GM04503 (cell line): ENCODE data around the gene PPP2R3B.

ENCODE experiments used
- DNase-seq: peaks from one replicate; pipeline ENCODE4 v3.0.0-alpha.2; 2012; ENCODE audit warnings: low read depth

Gene PPP2R3B

DNA sequence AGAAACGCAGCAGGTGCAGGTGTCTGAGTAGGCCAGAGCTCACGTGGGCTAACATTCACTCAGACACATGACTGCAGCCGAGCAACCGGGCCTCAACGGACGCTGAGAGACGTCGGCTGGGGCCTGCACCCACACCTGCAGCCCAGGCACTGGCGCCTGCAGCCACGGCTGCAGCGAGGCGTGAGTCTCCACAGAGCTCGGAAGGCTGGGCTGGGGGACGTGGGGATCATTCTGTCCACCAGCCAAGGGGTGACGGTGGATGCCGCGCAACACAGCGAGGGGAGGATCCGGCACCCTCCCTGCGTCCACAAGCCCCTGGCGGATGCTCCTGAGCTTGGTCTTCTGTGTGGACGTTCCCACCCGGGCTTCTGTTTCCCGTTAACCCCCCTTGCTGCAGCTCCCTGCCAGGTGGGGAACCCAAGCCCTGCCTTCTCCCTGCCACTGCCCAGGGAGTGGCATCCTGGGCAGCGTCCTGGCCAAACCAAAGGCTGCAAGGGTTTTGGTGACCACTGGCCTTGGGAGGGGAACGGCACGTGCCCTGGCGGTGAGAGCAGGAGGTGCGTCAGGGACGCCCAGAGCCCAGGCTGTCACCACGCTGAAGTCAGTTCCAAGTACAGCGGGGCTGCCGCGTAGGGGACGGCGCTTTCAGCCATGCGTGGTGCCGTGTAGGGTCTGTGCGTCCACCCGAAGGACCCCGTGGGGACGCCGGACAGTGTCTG, 16.3 kb downstream of the PPP2R3B start:
- no peak for DNase-seq

DNA sequence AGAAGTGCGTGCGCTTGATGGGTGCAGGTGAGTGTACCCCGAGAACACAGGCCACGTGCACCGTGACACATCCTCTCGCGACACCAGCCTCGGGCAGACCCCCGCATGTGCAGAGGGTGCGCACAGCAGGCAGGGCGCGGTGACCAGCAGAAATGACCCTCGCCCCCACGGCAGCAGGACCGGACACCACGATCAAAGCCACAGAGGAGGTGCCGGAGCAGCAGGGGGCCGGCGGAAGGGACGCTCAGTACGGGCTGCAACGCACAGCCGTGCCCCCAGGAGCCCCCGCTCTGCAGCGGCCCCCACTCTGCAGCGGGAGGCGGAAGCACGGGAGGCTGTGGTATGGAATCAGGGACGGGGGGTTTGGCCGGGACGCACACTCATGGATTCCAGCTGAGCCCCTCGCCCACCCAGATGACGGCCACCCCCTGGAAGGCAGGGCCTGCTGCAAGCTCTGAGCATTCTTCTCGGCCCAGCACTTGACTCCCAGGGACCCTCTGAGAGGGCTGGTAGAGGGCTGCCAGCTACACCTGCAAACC, 17.1 kb downstream of the PPP2R3B start:
- DNase-seq, result no peak

DNA sequence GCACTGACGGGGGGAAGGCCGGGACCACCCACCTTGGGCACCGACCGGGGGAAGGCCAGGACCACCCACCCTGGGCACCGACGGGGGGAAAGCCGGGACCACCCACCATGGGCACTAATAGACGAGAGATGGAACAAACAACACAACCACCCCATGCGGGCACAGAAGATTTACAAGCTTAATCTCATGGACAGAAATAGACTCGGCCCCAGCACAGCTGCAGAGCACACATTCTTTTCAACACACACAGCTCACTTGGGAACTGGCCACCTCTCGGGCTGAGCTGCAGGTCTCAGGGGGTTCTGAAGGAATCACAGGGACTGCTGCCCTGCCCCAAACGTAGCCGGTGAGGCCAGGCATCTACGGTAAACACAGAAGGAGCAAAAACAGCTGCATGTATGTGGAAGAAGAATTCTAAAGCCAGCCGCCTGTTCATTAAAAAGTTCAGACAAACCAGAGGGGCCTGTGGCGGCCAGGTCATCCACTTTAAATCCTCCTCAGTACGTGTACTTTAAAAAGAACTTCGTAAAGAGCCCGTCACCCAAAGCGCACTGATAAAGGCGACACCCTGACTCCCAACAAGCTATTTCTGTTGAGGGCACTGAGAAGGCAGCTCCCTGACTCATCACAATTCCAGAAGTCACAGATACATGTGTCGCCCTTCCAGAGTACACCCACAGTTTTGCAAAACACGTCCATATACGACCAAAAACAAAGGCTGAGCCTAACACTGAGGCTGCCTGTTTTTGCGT, 17.7 kb downstream of the PPP2R3B start:
- no peak for DNase-seq

DNA sequence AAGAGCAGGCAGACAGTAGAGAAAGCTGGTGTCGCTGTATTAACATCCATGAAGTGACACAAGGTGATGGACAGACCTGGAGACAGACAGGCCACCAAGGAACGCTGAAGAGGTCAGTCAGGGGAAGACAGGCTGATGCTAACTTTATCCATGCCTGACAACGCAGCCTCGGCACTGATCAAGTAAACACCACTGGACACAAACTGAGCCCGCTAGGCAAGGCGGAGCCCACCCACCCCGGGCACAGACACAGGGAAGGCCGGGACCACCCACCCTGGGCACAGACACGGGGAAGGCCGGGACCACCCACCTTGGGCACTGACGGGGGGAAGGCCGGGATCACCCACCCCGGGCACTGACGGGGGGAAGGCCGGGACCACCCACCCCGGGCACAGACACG, 18.8 kb downstream of the PPP2R3B start:
- no peak for DNase-seq

DNA sequence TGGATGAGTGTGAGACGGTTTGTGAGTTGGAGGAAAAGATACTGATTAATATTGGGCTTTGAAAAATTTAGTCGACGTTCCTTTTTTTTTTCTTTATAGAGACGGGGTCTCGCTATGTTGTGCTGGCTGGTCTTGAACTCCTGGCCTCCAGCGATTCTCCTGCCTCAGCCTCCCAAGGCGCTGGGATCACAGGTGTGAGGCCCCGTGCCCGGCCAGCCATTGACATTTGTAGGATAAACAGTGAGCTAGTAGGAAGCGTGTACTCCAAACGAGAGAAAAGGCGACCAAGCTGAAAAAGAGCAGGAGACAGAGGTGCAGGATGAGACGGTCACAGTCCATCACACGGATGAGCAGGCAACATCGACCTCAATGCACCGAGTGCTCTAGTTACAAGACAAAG, 19.4 kb downstream of the PPP2R3B start:
- no peak for DNase-seq

DNA sequence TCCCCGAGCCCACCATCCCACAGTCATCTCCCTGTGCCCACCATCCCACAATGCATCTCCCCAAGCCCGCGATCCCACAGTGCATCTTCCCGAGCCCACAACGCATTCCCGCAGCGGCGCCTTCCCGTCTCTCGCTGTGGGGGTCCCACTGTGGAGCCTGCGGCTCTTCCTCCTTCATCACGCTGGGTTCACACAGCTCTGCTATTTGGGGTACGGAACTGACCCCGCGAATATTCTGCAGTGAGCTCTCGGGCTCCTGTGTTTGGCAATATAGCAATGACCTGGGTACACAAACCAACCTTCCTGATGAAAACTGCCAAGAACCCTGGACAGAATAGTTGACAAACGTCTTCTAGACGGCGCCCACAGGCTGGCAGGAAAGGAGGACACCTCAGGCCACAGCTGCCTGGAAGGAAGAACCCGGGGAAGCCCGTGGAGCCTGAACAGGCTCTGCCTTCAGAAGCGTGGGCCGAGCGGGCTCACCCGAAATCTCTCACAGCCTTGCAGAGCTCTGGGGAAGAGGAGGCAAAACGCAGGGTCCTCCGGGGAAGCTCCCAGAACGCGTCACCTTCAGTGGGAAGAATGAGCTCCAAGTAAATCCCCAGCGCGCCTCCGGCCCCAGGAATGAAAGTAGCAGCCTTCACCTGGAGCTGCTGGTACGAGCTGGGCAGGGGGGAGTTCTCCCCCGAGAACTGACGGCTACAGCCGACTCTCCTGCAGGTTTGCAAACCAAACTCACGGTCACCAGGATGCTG, 22.9 kb downstream of the PPP2R3B start:
- no peak for DNase-seq

DNA sequence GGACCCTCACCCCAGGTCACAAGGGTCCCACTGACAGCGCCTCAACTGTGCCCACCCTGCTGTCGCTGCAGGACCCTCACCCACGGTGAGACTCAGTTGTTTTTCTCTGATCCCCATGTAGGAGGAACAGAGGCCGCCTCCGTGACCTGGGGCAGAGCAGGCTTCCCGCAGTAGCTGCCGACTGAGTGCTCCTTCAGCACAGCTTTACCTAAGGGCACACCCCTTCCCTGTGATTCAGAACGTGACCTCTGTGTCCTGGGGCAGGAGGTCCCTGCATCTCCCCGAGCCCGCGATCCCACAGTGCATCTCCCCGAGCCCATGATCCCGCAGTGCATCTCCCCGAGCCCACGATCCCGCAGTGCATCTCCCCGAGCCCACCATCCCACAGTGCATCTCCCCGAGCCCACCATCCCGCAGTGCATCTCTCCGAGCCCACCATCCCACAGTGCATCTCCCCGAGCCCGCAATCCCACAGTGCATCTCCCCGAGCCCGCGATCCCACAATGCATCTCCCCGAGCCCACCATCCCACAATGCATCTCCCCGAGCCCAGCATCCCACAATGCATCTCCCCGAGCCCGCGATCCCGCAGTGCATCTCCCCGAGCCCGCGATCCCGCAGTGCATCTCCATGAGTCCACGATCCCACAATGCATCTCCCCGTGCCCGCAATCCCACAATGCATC, 23.6 kb downstream of the PPP2R3B start:
- DNase-seq, result no peak

DNA sequence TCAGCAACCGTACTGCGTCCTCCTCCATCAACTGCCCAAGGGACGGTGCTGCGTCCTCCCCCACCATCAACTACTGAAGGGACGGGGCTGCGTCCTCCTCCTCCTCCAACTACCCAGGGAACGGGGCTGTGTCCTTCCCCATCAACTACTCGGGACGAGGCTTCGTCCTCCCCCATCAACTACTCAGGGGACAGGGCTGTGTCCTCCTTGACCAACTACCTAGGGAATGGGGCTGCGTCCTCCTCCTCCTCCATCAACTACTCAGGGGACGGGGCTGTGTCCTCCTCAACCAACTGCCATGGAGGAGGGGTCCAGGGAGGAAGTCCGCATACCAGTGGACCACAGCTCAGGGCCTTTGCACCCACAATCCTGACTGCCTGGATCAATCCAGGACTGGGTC, 24.4 kb downstream of the PPP2R3B start:
- DNase-seq, result no peak

DNA sequence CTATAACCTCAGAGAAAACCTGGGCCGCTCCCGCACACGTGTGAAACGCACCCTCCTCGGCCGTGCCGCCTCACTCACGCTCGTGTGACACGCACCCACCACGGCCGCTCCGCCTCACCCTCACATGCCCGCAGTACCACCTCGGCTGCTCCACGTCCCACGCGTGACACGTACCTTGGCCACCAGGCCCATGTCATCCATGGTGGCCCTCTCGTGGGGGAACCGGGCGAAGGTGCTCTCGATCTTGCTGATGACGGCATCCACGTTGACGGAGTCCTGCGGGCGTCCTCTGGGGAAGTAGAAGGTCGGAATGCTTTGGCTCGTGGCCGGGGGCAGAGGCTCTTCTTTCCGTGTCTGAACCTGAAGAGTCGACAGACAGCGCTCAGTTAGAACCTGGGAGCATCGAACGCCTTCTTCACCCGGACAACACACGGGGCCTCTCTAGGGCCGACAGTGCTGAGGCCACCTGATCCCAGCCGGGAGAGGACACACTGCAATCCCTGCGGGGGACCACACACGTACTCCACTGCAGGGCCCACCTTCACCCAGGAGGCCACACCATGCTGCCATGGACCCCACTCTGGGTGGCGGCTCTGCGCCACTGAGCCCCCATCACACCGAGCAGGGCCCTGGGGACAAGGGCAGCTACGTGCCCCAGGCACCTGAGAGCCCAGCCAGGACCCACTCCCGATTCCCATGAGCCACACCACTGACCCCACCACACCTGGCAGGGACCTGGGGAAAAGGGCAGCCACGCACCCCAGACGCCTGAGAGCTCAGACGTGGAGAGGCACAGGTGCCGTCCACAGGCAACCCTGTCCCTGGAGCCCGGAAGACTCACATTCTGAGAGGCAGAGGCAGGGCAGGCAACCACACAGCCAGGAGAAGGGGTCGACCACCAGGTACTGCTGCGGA, 25.2 kb downstream of the PPP2R3B start:
- no peak for DNase-seq

DNA sequence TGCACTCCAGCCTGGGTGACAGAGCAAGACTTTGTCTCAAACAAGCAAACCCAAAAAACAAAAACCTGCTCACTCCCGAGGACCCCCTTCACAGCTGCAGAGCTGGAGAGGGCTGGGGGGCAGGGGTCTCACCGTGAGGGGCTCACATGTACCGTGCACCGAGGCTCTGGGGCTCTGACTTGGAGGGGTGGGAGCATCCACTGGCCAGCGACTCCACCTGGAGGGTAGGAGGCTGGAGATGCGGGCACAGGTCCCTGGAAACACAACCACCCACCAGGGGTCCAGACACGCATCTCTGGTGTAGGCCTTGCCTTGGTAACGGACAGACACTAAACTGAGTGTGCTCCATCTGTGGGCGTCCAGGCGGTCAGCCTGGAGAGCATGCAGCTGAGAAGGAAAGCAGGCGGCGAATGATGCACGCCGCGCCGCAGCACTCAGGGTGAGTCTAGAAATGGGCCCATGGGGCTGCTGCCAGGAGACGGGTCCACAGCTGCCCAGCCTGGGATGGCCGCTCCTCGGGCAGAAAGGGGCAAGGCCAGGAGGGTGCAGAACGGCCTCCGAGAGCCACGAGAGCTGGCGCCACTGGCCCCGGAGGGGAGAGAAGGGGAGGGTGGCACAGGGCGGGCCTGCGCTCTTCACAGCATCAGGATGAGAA, 26.1 kb downstream of the PPP2R3B start:
- no peak for DNase-seq

DNA sequence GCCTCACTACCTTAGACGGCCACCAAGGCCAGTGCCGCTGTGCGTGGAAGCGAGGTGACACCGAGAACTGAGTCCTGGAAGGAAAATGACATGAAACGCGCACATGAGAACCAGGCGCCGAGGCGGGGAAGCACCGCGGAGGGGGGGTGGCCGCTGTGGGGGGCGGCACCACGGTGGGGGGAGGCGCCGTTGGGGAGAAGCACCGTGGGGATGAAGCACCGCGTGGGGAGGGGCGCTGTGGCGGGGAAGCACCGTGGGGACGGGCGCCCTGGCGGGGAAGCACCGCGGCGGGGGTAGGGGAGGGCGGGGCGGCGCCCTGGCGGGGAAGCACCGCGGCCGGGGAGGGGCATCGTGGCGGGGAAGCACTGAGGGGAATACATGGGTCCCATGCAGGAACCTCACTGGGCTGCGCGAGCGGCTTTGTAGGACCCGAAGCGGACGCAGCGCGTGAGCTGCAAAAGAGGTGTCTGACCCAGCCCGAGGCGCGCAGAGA, 28.0 kb downstream of the PPP2R3B start:
- DNase-seq, result no peak

DNA sequence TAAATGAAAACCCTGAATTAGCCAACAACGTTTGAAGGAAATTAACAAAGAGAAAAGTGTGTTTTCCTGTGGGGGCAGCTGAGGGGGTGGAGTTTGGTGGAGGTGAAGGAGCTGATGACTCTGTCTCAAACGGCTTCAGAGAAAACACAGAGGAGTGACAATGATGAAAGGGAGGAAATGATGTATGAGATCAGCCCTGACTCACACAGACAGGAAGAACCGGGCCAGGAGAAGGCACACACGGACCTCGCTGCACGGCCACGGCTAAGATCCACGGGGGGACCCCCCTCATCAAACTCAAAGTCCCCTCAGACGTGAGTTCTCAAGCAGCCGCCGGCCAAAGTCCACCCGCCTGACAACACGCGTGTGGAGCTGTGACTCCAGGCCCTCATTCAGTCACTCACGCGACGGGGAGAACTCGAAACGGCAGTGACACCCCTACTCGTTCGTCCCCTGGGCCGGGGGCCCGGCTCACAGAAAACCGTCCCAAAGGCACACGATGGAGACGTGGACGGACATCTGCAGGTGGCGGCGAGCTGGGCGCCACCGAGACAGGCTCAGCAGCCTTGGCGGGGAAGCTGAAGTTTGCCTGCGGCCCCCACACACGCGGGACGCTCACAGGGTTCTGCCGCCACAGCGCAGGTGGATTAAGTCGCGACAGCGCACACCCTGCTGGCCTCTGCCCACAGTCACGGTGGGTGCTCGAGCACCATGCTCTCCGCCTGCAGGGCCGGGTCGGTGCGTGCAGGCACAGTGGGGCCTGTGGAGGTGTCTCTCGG, 28.8 kb downstream of the PPP2R3B start:
- DNase-seq, result no peak

DNA sequence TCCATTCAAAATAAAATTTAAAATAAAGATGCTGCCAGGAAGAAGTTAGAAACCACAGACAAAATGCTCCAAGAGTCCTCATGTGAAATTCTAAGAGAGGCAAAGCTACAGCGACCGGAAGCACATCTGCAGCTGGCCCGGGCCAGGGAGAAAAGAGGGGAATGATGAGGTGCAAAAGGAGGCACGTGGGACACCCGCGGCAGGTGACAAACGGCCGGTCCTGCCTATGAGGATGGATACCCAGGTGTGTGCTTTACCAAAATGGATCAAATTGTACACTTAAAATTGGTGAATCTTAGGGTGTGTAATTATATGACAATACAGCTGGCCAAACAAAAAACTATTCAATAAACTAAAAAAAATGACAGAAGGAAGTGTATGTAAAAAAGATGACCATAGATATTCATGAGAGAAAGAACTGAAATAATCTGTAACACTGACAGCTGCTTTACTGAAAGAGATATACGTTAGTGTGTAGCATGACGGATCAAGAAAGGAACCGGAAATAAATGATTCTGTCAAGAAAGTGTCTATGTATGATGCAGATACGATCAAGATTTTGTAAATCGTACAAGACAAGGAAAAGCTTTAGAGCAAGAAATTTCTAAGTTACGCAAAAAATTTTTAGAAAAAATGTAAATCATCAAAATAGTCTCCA, 29.5 kb downstream of the PPP2R3B start:
- DNase-seq, result no peak

DNA sequence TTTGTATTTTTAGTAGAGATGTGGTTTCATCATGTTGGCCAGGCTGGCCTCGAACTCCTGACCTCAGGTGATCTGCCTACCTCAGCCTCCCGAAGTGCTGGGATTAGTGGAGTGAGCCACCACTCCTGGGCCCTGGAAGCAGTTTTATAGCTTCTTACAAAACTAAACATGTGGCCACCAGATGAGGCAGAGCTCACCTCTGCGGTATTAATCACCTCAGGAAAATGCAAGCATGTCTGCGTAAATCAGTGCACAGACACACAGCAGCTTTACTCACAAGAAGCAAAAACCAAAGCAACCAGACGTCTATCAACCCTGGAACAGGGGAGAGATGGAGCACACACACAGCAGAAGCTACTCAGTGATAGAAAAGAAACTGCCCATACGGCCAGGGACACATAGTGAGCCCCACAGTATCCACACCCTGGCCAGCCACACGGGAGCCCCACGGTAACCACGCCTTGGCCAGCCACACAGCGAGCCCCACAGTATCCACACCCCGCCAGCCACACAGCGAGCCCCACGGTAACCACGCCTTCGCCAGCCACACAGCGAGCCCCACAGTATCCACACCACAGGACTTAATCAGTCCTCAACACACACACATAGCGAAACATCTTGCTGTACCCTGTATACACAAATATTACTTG, 30.2 kb downstream of the PPP2R3B start:
- no peak for DNase-seq

DNA sequence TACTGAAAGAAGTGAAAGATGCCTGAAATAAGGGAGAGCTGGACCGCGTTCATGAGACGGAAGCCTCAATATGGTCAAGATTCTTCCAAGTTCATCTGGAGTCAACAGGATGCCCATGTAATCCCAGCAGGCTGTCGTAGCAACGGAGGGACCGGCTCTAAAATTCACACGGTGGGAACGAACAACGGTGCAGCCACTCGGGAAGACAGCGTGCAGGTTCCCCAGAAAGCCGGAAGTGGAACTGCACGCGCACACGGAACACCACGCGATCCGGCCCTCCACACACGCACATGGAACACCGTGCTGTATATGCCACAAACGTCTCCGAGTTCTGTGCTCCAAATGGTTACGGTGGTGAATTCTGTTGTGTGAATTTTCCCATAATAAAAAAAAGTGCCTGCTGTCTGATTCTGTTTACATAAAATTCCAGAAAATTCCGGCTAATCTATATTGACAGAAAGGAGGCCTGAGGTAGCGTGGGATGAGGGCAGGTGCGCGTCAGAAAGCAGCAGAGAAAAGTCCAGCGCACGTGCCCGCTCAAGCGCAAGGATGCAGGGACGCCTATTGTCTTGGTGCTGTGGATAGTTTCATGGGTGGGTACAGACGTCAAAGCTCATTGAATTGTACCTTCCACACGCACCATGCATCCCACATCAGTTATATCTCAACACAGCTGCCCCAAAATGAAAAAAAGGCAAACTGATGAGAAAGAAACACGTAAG, 31.2 kb downstream of the PPP2R3B start:
- DNase-seq, result no peak

DNA sequence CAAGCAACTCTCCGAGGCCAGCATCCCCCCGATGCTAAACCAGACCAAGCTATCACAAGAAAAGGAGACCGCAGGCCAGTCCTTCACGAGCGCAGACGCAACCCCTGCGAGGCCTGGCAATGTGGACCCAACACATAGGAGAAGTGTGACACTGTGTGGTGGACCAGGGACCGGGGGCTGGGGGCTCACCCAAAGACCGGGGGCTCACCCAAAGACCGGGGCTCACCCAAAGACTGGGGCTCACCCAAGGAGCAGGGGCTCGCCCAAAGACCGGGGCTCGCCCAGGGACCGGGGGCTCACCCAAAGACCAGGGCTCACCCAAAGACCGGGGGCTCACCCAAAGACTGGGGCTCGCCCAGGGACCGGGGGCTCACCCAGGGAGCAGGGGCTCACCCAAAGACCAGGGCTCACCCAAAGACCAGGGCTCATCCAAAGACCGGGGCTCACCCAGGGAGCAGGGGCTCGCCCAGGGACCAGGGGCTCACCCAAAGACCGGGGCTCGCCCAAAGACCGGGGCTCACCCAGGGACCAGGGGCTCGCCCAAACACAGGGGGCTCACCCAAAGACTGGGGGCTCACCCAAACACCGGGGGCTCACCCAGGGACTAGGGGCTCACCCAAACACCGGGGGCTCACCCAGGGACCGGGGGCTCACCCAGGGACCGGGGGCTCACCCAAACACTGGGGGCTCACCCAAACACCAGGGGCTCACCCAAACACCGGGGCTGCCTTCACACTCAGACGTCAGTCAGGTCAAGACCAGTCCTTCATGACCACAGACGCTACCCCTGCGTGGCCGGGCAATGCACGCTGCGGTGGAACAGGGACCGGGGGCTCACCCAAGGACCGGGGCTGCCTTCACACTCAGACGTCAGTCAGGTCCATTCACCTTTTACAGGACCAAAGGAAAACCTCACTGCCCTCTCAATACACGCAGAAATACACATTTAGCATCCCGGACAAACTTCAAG, 32.9 kb downstream of the PPP2R3B start:
- no peak for DNase-seq
